GM19043 (cell line): Measurements from ENCODE around the gene BCAS4.
"Not testable (repeated sequence)": the region's sequence is repeated elsewhere in the genome, so short reads cannot be mapped to it uniquely, and the experiment has no call there.

Experiments used
- ATAC-seq: cut with Tn5 transposase; IDR thresholded peaks from one replicate; pipeline ENCODE4 v1.9.1; 2021; ENCODE audit warnings: low read depth; ENCODE audit not compliant: unreplicated experiment

Gene BCAS4

DNA sequence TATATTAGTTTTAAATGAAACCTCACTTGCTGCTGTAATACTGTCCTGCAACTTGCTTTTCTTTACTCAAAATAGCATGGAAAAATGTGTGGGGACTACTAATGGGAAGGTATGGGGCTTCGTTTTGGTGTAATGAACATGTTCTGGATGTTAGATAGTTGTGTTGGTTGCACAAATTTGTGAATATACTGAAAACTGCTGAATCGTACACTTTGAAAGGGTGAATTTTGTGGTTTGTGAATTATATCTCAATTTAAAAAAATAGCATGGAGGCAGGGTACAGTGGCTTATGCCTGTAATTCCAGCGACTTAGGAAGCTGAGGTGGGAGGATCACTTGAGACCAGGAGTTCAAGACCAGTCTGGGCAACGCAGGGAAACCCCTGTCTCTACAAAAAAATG is 2.3 kb downstream of the BCAS4 start:
- no peak for ATAC-seq

DNA sequence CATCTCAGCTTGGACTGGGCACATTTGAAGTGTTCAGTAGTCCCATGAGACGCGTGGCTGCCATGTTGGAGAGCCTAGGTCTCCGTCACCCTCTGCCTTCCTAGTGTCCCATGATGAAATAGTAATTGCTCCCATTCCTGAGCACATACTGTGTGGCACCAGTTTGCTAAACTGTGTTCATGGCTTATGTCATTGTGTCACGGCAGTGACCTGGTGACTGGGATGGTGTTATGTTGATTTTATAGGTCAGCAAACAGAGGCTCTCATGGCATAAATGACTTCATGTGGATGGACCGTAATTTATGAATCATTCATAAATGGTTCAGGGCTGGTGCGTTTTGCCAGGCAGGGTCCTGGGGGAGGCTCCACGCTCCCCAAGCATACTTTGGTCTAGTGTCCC is 3.8 kb downstream of the BCAS4 start:
- no peak for ATAC-seq

DNA sequence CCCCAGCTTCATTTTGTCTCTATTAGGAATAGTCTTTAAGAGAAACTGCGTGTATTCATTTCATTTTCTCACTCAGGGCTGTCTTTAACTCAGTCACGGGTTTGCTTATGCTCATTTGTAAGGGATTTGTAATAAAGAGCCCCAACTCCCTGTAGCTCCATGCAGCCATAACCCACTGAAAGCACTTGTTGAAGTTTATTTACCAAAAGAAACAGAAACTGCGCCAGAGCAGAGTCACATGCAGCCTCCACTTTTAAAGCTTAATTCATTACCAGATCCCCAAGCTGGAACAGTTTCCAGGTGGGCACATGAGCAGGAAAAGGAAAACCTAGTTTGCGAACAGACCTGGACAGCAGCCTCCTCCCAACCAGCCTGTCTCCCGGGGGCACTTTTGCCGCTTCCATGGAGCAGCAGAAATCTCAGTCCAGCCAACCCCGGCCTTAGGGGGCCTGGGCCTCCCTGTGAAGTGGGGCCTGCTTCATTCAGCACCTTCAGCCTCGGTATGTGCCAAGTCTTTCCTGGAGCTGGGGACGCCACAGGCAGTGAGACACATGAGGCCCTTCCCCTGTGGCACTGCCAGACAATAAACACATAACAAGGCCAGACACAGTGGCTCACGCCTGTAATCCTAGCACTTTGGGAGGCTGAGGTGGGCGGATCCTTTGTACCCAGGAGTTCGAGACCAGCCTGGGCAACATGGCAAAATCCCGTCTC is 4.5 kb downstream of the BCAS4 start:
- ATAC-seq, result no peak

DNA sequence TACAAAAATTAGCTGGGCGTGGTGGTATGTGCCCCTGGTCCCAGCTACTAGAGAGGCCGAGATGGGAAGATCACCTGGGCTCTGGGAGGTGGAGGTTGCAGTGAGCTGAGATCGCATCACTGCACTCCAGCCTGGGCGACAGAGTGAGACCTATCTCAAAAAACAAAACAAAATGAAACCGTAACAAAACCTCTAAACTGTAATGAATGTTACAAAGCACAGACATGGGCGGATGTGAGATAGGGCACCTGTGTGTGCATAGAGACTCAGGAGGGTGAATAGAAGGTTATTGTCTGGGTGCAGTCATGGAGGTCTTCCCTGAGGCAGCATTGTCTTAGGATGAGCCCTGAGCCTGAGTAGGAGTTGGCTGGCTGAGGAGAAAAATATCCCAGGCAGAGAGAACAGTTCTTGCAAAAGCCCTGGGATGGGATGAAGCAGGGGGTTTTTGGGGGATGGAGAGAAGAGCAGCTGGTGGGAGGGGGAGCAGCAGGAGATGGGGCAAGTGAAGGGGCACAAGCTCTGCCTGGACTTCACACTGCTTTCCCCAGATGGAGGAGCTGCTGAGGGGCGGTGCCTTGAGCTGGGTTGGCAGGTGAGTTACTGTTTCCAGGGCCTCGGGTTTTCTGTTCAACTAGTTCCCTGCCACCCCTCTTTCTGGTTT is 5.2 kb downstream of the BCAS4 start:
- peak; percentile 59 for ATAC-seq

DNA sequence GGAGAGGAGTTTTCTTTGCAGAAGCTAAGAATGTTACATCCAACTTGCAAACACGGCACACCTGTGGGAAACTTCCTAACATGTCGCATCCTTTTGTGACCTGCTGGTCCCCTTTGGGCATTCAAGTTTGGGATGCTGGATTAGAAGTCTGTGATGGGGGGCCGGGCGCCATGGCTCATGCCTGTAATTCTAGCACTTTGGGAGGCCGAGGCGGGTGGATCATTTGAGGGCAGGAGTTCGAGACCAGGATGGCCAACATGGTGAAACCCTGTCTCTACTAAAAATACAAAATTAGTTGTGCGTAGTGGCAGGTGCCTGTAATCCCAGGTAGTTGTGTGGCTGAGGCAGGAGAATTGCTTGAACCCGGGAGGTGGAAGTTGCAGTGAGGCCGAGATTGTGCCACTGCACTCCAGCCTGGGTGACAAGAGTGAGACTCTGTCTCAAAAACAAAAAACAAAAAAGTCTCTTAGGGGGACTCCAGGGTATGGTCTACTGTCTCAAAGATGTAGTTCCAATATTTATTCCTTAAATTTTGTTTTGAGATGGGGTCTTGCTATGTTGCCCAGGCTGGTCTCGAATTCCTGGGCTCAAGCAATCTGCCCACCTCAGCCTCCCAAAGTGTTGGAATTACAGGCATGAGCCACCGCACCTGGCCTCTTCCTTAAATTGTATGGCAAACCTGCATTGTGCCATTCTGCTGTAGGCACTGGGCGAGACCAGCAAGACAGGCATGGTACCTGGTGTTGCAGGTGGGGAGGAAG is 6.3 kb downstream of the BCAS4 start:
- ATAC-seq, result not testable (repeated sequence)

DNA sequence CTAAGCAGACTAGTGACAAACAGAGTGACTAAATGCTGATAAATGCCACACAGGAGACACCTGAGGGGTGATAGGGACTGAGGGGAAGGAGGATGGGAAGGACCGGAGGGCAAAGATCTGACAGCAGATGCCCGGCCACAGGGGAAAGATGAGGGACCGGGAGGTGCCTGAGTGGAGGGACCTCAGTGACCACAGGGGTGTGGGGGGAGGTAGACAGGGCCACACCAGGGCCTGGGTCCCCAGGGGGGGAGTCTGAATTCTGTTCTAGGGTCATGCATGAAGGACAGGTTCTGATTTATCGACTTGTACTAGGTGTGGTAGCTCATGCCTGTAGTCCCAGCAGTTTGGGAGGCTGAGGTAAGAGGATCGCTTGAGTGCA is 6.9 kb downstream of the BCAS4 start:
- no peak for ATAC-seq

DNA sequence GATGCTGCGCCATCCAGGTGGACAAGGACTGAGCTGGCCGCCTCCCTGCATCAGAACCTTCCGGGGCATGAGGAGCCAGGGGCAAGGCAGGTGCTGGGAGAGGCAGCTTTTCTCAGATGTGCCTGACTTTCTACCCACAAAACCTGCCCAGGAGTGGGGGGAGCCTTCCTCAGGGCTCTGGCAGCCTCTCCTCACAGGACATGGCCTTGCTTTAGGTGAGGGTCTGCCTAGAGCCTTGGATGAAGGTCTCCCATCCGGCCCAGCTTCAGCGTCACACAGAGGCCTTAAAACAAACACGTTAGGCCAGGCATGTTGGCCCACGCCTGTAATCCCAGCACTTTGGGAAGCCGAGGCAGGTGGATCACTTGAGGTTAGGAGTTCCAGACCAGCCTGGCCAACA is 7.4 kb downstream of the BCAS4 start:
- ATAC-seq, result no peak

DNA sequence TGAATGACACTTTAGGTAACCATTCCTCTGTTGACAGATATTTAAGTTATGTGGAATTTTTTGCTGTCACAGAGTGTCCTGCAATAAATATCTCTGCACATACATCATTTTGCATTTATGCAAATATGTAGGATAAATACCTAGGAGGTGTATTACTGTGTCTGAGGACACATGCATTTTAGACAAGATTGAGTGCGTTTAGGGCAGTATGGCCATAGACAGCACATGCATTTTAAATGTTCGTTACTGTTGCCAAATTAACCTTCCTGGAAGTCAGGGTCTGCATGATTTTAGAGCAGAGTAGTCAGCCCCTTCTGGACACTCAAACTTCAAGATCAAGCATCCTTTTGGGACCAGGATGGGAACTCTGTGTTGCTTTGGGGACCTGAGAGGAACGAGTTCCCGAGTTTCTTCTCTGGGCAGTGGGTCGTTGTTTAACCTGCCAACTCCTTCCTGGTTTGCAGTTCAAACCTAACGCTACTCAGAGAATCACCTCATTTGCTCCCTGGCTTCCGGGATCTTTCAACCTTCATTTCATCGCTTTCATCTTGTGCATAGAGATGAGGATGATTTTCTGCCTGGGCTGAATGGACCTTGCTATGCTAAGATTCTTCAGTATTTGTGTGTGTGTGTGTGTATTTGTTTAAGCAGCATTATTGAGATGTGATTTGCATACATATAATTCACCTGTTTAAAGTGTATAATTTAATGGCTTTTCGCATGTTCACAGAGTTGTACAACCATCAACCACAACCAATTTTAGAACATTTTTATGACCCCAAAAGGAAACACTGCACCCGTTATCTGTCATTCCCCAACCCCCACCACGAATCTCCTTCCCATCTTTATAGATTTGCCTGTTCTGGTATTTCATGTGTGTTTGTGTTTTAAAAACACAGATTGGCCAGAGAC is 9.8 kb downstream of the BCAS4 start:
- ATAC-seq, result peak; percentile 47

DNA sequence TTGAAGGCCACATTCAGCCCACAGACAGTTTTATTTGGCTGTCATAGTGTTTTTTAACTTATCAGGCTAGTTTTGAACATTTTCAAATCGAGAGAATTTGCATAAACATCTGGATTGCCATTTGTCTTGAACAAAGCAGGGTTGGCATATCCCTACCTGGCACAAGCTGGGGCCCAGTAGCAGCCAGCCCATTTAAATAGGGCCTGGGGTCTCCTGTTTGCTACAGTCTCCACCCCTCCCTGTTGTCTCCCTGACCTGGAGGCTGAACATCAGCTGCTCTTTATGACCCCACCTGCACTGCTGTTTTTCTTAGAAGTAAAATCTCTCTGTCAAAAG is 10.5 kb downstream of the BCAS4 start:
- ATAC-seq, result no peak

DNA sequence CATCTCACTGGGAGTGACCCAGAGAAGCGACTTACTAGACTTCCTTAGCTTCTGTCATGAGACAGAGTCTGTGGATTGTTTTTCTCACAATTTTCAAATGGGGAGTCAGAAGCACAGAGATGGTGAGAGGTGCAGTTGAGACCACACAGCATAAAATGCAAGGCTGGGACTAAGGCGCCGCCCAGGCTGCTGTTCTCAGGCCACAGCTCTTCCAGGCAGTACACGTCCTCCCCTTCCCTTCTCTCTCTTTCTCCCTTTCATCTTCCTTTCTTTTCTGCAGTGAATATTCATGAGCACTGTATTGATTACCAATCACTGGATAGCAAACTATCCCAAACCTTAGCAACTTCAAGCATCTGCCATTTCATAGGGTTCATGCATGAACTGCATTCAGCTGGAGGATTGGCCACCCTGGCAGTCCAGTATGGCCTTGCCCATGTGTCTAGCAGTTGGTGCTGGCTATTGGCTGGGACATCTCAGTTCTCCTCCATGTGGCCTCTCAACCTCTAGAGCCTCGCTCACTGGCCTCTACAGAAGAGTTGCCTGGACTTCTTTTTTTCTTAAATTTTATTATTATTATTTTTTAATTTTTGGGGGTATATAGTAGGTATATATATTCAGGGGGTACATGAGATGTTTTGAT is 11.4 kb downstream of the BCAS4 start:
- ATAC-seq, result no peak

DNA sequence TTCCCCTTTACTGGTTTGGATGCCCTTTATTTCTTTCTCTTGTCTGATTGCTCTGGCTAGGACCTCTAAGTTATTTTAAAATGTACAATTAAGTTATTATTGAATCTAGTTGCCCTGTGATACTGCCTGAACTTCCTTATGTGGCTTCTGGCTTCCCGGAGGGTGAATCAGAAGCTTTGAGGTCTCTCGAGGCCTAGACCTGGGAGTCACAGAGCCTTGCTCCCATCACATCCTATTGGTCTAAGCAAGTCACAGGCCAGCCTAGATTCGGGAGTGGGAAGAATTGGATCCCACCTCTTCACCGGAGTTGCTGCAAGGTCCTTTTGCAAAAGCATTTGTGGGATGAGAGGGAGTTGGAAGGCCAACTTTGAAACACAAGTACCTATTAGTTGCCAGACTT is 15.2 kb downstream of the BCAS4 start:
- no peak for ATAC-seq

DNA sequence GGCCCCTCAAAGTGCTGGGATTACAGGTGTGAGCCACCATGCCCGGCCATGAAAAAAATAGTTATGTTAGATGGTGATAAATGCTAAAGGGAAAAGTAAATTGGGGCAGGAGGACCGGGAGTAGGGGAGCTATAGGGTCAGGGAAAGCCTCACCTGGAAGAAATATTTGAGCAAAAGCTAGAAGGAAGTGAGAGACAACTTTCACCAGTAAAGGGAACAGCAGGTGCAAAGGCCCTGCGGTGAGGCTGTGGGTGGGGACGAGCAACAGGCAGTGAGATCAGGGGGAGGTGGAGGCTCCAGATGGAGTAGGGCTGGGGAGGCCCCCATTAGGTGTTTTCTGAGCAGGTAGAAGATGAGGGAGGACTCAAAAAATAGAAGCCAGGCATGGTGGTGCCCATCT is 16.0 kb downstream of the BCAS4 start:
- no peak for ATAC-seq

DNA sequence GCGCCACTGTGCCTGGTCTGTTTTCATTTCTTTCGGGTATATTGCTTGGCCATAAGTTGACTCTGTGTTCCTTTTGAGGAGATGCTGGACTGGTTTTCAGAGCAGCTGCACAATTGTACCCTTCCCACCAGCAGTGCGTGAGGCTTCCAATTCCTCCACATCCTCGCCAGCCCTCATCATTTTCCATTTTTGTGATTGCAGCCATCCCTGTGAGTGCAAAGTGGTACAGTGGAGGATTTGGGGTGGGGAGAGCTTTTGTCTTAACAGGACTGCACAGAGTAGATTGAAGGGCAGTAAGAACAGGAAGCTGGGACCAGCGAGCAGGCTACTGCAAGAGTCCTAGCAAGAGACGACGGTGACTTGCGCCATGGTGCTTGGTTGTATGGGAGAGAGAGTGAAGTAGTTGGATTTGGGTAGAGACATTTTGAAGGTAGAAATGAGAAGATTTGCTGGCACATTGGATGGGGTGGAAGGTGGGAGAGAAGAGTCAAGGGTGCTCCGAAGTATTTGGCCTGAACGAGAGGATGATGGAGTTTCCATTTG is 18.3 kb downstream of the BCAS4 start:
- ATAC-seq, result no peak

DNA sequence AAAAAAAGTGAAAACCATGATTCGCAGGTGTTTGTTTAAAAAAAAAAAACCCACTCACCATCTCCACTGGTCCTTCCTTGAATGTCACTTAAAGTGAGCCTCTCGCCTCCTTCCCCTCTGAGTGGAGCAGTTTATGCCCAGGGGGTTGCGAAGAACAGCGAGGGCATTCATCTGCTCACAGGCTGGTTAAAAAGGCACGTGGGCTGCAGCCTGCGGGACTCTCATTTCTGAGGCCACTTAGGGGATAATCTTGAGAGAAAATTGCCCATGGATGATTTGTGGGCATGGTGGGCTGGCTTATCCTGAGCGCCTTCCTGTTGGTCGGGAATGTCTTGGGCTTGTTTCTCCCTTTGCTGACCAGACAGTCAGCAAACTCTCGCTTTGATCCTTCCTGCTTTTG is 18.9 kb downstream of the BCAS4 start:
- ATAC-seq, result no peak

DNA sequence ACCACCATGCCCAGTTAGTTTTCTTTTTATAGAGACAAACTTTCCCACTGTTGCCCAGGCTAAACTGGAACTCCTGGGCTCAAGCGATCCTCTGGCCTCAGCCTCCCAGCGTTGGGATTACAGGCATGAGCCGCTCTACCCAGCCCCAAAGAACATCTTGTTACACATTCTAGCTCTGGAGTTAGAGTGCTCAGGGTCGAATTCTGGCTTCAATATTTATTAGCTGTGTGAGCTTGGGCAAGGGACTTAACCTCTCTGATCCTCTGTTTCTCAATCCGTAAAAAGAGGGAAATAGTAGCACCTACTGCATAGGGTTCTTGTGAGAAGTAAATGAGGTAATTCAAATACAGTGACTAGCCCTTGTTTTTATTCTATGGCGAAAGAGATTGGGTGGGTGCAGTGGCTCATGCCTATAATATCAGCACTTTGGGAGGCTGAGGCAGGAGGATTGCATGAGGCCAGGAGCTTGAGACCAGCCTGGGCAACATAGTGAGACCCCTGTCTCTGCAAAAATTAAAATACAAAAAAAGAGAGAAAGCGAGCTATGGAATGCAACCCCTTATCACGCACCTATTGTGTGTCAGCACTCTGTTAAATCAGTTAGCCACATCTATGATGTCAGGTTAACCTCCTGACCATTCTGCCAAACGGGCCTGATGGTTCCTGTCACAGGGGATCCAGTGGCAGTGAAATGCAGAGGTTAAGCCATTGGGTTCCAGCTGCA is 19.7 kb downstream of the BCAS4 start:
- ATAC-seq, result no peak

DNA sequence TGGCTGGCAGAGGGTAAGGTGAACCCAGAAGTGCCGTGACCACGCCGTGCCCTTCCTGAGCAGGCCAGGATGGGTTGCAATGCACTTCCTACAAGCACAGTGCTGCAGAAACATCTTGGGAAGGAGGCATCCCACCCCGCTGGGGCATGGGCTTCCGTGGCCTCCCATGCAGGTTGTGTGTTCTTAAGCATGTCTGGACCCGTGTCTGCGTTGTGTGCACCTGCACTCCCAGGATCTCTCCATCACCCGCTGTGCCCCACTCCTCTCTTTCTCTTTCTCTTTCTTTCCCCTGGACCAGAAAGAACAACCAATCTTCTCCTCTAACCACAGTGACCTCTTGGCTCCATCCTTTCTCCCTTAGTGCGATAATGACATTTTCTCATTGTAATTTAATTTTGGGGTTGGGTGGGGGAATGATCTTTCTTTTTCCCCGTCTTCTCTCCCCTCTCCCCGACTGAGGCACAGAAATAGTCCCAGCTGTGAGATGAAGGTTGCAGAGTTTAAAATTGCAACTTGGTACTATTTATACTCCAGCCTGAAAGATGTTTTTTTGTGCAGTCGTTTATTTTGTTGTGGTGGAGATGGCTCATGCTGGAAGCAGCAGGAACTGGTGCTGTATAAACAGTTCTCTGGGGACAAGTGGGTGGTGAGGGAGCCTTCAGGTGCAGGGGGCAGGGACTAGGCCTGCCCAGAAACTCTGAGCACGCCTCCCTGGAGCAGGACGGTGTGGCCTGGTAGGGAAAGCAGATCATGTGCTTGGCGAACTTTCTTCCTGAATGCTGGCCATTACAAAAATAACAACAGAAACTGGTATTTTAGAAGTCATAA is 20.5 kb downstream of the BCAS4 start:
- ATAC-seq, result peak; percentile 48

DNA sequence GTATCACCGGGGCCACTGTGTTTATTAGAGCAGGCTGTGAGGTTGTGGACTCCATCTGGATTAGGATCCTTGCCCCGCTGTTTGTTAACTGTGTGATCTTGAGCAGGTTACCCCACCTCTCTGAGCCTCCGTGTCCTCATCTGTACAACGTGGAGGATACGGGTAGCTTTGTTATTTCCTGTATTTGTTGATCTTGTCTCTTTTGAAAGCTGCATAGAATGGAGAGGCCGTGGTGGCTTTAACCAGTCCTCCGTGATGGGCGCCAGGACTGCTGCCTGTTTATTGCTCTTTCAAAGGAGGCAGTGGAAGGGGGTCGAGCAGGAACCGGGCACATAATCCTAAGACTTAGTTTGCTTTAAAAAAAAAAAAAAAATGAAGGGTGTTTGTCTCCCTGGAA is 22.9 kb downstream of the BCAS4 start:
- ATAC-seq, result no peak

DNA sequence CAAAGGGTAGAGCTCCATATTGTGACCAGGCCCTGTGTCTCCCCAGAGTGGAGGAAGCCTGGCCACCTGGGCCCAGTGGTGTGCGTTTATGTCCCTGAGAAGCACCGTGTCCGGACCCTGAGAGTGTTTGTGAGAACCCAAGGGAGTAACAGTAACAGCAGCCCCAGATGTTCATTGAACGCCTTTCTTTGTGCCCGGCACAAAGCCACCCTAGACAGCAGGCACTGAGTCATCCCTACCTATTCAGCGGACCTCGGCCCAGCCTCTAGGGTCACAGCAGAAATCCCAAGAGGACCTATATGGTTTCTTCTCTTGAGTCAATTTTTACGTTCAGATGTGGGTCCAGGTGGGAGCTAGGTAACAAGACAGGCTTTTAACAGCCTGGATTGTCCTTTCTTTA is 24.5 kb downstream of the BCAS4 start:
- ATAC-seq, result no peak
